Left ventricle myocardium inferior (tissue), 1 donor: ENCODE data around the gene EBPL. TPM values are rescaled to one million over a fixed set of nuclear protein-coding genes. Genes with fewer than 3 reads are reported as not detected.

Source experiments
- DNase-seq: peaks from one replicate; pipeline ENCODE4 v3.0.0-alpha.2; 2020
- H3K27ac ChIP-seq: fragments of 200-600 bp; replicated peaks from 2 replicates; pipeline ENCODE4 v1.8.0; 2021
- H3K27me3 ChIP-seq: fragments of 200-600 bp; 2 replicates; pipeline ENCODE4 v1.8.0; 2021; ENCODE audit warnings: low read depth
- H3K36me3 ChIP-seq: fragments of 200-600 bp; 2 replicates; pipeline ENCODE4 v1.8.0; 2021
- H3K4me1 ChIP-seq: fragments of 200-600 bp; 2 replicates; pipeline ENCODE4 v1.8.0; 2021
- H3K4me3 ChIP-seq: fragments of 200-600 bp; 2 replicates; pipeline ENCODE4 v1.8.0; 2021; ENCODE audit warnings: mild to moderate bottlenecking, moderate library complexity
- H3K9me3 ChIP-seq: fragments of 200-600 bp; replicated peaks from 2 replicates; pipeline ENCODE4 v1.8.0; 2021
- CTCF ChIP-seq: fragments of 200-600 bp; IDR thresholded peaks from 2 replicates; pipeline ENCODE4 v1.8.0; 2021; ENCODE audit warnings: antibody characterized with exemption, mild to moderate bottlenecking, borderline replicate concordance
- intact Hi-C: fragments of 100-400 bp; cut with micrococcal nuclease; formaldehyde crosslinking; loops from one replicate; pipeline ENCODE4 v1.11.0; 2022
- total RNA-seq: library from RNA; stranded (reverse); fragmentation: NEBNext Ultra II Directional; extraction: Animal tissue kit (Norgen Biotek cat#: 25700); gene quantifications from one replicate; pipeline ENCODE4 v1.2.1, GENCODE V29; 2021
- donor health status: DM: no; HTN: yes; CAD: no; lungs with severe emphysema.

The EBPL gene
- total RNA-seq, 1 donor from 2014 or later, result 6.0 TPM

DNA sequence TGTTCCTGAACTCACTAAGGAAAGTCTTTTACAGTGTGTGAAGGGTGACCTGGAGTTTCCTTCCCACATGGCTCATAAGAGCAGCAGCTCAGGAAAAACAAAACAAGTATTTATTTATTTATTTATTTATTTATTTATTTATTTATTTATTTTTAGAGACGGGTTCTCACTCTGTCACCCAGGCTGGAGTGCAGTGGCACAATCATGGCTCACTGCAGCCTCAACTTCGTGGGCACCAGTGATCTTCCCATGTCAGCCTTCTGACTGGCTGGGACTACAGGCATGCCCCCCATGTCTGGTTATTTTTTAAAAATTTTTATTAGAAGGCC is 52.6 kb downstream of the EBPL start:
- intact Hi-C loops, result no loop called here
- Histone ChIP-seq H3K4me1 (peaks cover 7% of the 10 kb centered on the region), H3K27me3 (no peaks in the 10 kb centered on the region), H3K4me3 (no peak overlapping the region), H3K9me3 (no peaks in the 10 kb centered on the region), H3K36me3 (no peaks in the 10 kb centered on the region), H3K27ac (no peak overlapping the region)
- no peak for TF ChIP-seq CTCF
- no peak for DNase-seq

- Histone ChIP-seq H3K27ac (no peak overlapping the region), H3K4me3 (no peak overlapping the region), H3K27me3 (no peaks in the 10 kb centered on the region), H3K4me1 (peaks cover 7% of the 10 kb centered on the region), H3K9me3 (no peaks in the 10 kb centered on the region), H3K36me3 (no peaks in the 10 kb centered on the region)
- DNase-seq, result no peak
- intact Hi-C loops, result no loop called here
- TF ChIP-seq CTCF, result no peak
Observed at GRCh38 chr13:49638030-49638743, 53.1 kb downstream of the EBPL start.

DNA sequence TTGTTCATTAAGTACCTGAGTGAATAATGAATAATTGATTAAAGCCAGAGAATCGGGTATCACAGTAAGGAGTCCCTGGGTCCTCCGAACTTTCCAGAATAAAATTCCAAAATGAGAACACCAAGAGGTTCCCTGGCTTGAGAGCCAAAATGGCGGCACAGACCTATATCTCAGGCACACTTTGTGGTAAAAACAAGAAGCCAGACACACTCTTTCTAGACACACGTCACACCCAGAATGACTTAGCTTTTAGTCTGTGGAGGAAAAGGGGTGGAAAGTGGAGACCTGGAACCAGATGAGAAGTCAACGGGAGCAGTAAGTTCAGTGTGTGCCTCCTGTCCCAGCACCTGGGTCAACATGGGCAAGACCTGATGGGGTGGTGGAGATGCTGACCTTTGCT is 54.6 kb downstream of the EBPL start:
- H3K27ac ChIP-seq, result no peak overlapping the region
- H3K4me3 ChIP-seq, result no peak overlapping the region
- peaks cover 18% of the 10 kb centered on the region for H3K4me1 ChIP-seq
- no peaks in the 10 kb centered on the region for H3K36me3 ChIP-seq
- no peaks in the 10 kb centered on the region for H3K27me3 ChIP-seq
- no peak for DNase-seq
- H3K9me3 ChIP-seq, result no peaks in the 10 kb centered on the region
- intact Hi-C loops, result no loop called here
- TF ChIP-seq CTCF, result no peak

DNA sequence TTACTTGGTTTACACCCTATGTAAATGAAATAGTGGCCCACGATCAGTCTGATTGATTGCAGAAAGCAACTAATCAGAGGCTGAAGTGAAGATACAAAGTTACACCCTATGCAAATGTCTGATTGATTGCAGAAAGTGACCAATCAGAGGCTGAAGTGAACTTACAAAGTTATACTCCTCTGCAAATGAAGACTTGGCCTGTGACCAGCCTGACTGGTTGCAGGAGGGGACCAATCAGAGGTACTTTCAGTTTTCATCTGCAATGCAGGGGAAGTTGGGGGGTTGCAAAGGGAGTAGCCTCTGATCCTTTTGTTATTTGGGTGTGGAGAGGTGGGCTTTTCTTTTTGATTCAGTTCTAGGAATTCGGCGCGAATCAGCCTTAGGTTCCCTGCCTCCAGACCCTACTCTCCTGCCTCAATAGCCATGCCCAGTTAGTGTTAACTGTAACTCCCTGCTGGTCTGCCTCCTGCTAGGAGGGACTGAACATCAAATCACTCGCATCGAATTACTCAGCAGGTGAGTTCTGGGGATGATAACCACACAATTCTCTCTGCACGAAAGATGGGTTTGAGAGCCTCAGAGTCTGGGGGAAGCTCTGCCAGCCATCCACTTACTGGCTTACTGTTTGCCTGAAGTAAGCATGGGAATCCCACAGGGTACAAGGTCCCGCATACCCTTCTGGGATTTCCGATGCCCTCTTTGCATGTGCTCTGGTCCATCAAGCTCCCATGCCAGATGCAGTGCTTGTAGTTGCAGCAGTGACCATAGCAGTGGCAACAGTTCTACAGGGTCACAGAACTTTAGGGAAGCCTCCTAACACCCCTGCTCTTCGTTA is 55.5 kb downstream of the EBPL start:
- intact Hi-C loops, result no loop called here
- Histone ChIP-seq H3K27me3 (no peaks in the 10 kb centered on the region), H3K9me3 (no peaks in the 10 kb centered on the region), H3K27ac (no peak overlapping the region), H3K36me3 (no peaks in the 10 kb centered on the region), H3K4me3 (peak overlapping the region; percentile 48), H3K4me1 (peaks cover 18% of the 10 kb centered on the region)
- TF ChIP-seq CTCF, result no peak
- DNase-seq, result no peak

DNA sequence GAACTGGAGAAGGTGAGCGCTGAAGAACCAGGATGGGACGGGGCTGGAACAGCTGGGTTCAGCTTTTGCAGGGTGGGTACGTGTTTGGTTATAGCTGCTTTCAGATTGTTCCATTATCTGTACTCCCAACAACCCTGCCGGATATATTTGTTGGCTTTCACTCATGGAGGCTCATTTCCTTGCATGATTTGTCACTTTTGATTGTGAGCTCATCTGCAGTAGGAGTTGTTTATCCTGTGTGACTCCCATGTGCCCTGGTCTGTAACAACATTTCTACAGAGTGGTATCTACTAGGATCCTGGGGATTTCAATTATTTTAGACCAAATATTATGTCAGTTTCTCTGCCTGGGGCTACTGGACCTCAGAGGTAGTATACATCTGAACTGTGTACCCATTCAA is 57.6 kb downstream of the EBPL start:
- H3K4me1 ChIP-seq, result peaks cover 34% of the 10 kb centered on the region
- no peak overlapping the region for H3K27ac ChIP-seq

More for the DNA sequence above, 57.6 kb downstream of the EBPL start:
- no peak overlapping the region for H3K4me3 ChIP-seq
- no peaks in the 10 kb centered on the region for H3K9me3 ChIP-seq
- intact Hi-C loops, result no loop called here
- no peaks in the 10 kb centered on the region for H3K27me3 ChIP-seq
- H3K36me3 ChIP-seq, result no peaks in the 10 kb centered on the region
- no peak for DNase-seq
- no peak for TF ChIP-seq CTCF
